Measurements from ENCODE around the gene PRAC2.
"Not testable (repeated sequence)": the region's sequence is repeated elsewhere in the genome, so short reads cannot be mapped to it uniquely, and the experiment has no call there.

PRAC2 gene

GRCh38 chr17:48722915-48723422, at the start of gene PRAC2:
PRAC2 (plus strand) TSS chr17:48723185; CDS start chr17:48724411, 1,226 bp downstream.
- FAIRE-seq, result no peak

GRCh38 chr17:48676963-48677558, 45.9 kb upstream of the PRAC2 start:
- no peak for FAIRE-seq

DNA sequence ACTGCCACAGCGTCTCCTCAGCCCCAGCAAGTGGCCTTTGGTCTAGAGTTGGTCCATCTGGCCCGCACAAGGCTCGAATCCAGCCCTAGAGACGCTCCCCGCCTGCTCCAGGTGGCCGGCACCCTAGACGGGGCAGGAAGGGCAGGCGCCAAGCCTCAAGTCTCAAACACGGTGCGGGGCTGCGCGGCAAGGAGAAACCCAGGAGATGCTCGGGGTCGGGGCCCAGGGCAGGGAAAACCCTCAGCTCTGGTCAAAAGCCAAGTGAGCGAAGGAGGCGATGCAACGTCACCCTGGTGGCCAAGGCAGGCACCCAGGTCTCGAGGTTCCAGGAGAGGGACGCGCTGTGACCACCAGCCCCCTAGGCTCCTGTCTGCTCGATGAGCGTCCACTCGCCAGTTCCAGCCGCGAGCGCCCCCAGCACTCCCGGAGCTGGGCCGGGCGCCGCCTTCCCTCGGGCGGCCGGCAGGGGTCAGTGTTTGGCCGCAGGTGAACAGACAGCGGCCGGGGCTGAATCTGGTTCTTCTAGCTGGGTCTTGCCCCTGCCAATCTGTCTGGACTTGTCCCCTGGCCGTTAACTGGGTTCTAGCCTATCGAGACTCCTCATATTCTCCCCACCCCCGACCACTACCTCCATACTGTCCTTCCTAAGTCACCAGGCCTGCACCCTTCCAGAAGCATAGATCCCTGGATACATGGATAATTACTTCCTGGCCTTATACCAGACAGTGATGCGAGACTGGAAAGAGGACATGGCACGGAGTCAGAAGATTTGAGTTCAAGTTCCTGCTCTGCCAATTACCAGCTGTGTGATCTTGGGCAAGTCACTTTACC, 44.6 kb upstream of the PRAC2 start:
- FAIRE-seq, result no peak

DNA sequence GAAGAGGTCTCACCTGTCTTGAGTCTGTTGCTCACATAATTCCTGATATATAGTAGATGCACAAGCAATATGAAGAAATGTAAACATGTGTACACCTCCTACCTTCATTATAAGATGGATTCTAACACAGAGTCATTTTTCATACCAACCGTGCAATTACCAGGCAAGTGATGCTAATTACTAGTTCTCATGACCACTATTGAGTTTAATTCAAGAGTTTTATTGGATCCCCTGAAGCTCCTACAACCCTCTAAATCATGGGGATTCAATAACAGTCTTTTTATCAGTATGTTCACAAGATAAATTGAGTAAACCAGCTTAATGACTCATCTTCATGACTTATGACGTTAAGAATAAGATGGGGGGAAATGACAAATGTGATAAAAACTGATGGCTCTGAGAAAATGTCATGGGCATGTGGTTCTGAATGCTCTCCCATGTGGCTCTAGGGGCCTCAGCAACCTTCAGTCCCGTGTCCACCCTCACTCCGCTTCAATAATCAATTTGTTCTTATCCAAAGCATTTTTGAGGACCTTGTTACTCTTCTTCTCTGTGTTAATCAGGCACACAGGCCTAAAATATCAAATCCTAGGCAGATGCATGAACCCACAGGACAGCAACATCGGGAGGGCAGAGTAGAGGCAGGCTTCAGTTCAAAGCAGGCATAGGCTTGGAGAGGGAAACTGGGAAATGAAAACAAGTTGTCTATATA, 43.4 kb upstream of the PRAC2 start:
- FAIRE-seq, result no peak

DNA sequence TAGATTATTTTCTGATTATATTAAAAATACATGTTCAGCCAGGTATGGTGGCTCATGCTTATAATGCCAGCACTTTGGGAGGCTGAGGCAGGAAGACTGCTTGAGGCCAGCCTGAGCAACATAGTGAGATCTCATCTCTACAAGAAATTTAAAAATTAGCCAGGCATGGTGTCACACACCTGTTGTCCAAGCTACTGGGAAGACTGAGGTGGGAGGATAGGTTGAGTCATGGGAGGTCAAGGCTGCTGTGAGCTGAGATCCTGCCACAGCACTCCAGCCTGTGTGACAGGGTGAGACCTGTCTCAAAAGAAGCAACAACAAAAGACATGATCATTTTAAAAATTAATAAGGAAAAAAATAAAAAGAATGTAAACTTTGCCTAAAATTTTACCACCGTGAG, 41.4 kb upstream of the PRAC2 start:
- FAIRE-seq, result no peak

- no peak for FAIRE-seq
Observed at GRCh38 chr17:48690655-48691054, 32.3 kb upstream of the PRAC2 start.

DNA sequence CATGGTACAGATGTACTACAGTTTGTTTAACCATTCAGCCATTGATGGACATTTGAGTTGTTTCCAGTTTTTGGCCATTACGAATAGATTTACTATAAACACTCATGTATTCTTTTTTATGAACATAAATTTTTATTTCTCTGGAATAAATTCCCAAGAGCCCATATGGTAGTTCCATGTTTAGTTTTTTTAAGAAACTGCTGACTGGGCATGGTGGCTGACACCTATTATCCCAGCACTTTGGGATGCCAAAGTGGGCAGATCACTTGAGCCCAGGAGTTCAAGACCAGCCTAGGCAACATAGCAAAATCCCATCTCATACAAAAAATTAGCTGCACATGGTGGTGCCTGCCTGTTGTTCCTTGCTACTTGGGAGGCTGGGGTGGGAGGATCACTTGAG, 30.9 kb upstream of the PRAC2 start:
- FAIRE-seq, result no peak

- FAIRE-seq, result no peak
Observed at GRCh38 chr17:48693178-48693577, 29.8 kb upstream of the PRAC2 start.

GRCh38 chr17:48701864-48702532, 21.0 kb upstream of the PRAC2 start:
- FAIRE-seq, result no peak

DNA sequence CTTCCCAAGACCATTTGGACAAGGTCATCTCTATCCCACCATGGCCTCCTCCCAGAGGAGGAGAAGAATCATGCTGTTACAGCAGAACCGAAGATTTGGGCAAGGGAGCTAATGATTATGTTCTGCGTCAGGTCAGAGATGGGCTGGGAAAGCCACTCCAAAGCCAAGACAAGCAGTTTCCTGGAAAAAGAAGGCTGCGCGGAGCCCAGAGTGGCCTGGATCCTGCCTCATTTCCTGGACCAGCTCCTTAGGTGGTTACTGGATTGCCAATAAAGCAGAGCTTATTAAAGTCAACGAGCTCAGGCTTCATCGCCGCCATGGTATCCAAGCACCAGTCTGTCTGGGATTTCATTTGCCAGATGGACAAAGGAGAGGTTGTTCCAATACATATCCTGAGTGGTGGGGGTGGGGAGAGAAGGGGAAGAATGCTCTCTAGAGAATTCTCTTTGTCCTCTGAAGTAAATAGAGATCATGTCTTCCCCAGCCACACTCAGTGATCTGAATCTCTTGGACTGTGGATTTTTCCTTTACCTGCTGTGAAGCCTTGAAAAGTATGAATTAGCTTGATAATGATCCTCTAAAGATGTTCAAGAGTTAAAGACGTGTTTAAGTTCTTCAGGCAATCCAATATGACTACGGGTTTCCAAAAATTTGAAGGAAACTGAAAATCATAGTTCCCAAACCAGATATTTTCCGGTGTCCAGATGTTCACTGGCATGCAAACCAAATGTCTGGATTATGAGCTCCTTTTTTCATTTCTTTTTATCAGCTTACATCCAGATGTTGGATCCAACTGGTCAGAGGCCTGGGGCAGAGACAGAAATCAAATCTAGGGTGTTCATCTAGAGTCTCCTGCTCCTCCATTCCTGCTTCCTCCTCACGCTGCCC, 18.4 kb upstream of the PRAC2 start:
- no peak for FAIRE-seq

- no peak for FAIRE-seq
Observed at GRCh38 chr17:48711128-48711527, 11.9 kb upstream of the PRAC2 start.

DNA sequence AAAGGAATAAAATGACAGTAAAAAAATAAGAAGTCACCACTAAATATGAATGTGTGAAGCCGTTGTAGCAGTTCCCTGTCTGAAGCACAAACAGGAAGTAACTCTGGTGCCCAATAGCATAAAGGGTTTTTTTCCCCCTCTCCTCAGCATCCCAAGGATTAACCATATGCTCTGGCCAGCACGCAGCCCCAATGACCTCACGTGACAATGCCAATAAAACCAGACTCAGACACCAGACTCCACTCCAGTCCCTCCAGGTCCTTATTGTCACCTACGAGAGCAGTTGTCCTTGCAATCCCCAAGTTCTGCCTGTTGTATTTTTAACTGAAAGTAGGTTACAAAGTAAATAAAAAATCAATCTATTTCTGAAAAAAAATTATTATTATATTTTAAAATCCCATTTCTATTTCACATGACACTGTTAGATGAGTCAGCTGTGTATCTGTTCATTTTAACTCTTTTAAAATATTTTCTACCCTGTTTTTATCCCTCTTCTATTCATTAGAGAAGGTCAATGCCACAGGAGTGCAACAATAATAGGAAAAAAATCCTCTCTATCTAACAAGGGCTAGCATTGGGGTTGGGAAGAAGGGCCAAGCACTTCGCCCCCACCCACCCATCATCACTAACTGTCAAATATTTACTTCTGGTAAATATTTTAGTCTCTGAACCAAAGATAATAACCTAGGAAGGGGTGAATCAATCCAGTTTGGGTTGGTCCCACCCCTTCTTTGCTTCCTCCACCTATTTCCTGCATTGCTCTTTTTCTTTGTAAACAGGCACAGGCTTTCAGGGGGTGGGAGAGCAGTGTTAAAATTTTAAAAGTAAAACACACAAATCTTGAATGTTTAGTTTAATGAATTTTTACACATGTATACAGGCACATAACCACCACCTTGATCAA, 7.2 kb upstream of the PRAC2 start:
- no peak for FAIRE-seq

- FAIRE-seq, result not testable (repeated sequence)
Observed at GRCh38 chr17:48716549-48716948, 6.4 kb upstream of the PRAC2 start.

DNA sequence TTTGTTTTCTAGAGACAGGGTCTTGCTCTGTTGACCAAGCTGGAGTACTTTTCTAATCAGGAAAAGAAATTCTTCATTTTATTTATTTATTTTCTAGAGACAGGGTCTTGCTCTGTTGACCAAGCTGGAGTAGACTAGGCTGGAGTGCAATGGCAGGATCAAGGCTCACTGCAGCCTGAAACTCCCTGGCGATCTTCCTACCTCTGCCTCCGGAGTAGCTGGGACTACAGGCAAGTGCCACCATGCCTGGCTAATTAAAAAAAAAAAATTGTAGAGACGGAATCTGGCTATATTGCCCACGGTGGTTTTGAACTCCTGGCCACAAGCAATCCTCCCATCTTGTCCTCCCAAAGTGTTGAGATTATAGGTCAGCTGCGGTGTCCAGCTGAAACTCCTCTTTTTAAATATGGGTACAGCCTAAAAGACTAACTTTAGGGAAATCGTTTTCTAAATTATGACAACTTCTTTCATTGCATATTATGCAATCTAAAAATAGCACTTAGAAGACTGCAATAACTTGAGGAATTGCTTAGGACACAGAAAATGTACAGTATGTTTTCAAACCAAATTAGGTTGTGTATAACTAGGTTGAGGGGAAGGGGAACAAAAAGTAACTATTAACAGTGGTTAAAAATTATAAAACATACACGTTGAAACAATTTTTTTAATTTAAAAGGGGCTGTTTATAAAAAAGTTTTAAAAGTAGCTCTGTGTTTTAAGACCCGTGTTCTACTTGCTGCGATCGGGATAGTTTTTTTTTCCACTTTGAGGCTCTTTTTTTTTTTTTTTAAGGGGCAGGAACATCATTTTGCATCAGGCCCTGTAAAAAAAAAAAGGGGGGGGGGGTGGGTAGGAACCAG, 5.4 kb upstream of the PRAC2 start:
- FAIRE-seq, result no peak

DNA sequence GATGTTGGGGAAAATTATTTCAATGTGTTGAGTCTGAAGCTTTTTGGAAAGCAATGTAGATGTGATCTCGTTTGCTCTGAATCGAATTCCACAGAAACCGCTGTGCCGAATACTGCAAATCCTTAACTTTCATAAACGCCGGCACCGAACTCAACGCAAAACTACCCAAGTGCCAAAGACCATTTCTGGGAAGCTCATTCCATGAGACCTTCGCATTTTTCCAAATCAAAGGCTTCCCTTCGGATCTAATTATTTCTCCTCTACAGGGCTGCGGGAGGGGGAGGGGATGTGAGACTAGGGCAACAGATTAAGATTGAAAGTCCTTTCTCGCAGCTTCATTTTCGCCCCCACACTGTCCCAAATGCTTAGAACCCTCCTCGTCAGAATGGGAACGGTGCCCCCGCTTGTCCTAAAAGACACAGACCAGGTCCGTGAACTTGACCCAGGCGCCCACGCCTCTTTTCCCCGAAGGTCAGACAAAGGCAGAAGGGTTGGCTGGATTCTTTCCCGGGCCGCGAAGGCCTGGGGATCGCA, 4.7 kb upstream of the PRAC2 start:
- no peak for FAIRE-seq

DNA sequence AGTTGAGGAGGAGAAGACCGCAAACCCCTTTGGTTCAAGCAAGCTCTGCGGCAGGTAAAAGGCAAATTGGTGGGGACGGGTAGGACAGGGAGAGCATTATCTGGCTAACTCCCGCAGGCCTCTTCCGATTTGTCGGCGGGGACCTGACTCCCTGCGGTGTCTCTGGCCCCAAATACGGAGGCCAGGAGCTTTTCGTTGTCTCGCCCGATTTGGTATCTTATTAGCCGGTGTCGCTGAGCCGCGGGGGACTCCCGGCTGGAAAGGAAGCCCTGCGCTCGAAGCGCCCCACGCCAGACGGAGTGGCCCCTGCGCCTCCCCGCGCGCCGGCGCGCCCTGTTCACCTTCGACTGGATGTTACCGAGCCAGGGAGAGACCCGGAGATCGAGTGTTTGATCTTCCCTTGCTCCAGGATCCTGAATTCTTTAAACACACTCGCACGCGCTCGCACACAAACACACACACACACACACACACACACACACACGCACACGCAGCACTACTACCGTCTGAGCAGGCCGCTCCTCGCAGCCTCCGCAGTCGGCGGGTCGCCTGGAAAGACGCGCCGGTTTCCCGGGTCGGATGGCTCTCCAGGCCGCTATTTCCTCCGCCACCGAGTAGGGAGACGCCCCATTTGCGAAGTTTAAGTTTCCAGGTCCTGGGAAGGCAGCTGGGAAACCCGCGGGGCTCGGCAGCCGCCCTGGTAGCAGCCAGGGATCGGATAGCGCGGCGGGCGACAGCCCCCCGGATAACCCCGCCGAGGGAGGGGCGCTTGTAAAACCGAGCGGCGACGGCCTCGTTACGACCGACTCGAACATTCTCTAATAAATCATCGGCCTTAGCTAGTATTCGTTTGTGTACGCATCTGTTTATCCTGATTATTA, 4.0 kb upstream of the PRAC2 start:
- FAIRE-seq, result no peak

GRCh38 chr17:48719642-48720265, 3.2 kb upstream of the PRAC2 start:
- no peak for FAIRE-seq

Data from colon (tissue), 2 donors.